Measurements from ENCODE around the gene MAGEB3. TPM values are rescaled to one million over a fixed set of nuclear protein-coding genes. Genes with fewer than 3 reads are reported as not detected.

Gene MAGEB3
- total RNA-seq, 1 experiment from 2014 or later, result not detected

DNA sequence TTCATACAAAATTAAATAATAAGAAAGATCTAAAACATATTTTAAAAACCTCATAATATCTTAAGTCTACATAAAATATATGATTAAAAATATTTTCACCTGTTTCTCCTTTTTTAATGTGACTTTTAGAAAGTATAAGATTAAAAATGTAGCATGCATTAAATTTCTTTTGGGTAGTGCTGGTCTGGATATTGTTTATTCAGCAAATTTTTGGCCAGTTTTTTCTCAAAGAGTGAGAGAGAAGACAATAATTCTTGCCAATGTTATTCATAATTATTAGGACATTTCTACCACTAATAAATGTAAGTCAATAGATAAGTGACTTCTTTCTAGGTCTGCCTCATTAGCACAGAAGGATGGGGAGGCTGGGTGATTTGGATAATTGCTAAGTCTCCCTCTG is 30.6 kb downstream of the MAGEB3 start:
- no peaks in the 10 kb centered on the region for H3K4me1 ChIP-seq (ENCODE audit: control insufficient read depth in 1 of 2, insufficient read depth in 2 of 2, low read length in 2 of 2)
- BruUV-seq (replicated peaks), result no TSS peak

More for the DNA sequence above, 30.6 kb downstream of the MAGEB3 start:
- Histone ChIP-seq H3K9me3 (ENCODE audit: control insufficient read depth in 1 of 2, insufficient read depth in 1 of 2, low read depth in 1 of 2, low read length in 2 of 2) (no peaks in the 10 kb centered on the region), H3K36me3 (ENCODE audit: control insufficient read depth in 1 of 2, insufficient read depth in 2 of 2, low read length in 2 of 2) (no peaks in the 10 kb centered on the region), H3K4me2 (ENCODE audit: low read length) (no peak overlapping the region), H3K79me2 (ENCODE audit: insufficient read depth, low read length) (no peaks in the 10 kb centered on the region), H3K27ac (ENCODE audit: low read depth, low read length) (no peak overlapping the region), H2AFZ (ENCODE audit: low read depth, low read length, poor library complexity, severe bottlenecking) (no peak overlapping the region), H3K9me2 (ENCODE audit: insufficient read depth) (no peaks in the 10 kb centered on the region), H3K9ac (ENCODE audit: low read length) (no peak overlapping the region), H3K4me3 (replicated peaks in 1 of 2; ENCODE audit: low read depth in 1 of 2, low read length in 2 of 2) (no peak overlapping the region), H3K27me3 (ENCODE audit: insufficient read depth, low read length) (no peaks in the 10 kb centered on the region), H4K20me1 (ENCODE audit: insufficient read depth) (no peaks in the 10 kb centered on the region)
- POLR2A ChIA-PET, result no interaction called here
- RAD21 ChIA-PET (ENCODE audit: low non-redundant PET in 1 of 2, low total read pairs in 2 of 2, uncharacterized antibody in 2 of 2, unreplicated experiment in 2 of 2), result no interaction called here
- intact Hi-C loops (cut with micrococcal nuclease), result no loop called here
- CTCF ChIA-PET, result no interaction called here
- DNase-seq (ENCODE audit: low read depth, low spot score) (no peak), ATAC-seq (no peak)
- TF ChIP-seq, protein P1, sequence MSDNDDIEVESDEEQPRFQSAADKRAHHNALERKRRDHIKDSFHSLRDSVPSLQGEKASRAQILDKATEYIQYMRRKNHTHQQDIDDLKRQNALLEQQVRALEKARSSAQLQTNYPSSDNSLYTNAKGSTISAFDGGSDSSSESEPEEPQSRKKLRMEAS (IDR thresholded peaks at IDR 0.05), result no peak
- TF ChIP-seq FOSL1 (IDR thresholded peaks at IDR 0.05; ENCODE audit: low read depth), result no peak
- TF ChIP-seq, protein P2, sequence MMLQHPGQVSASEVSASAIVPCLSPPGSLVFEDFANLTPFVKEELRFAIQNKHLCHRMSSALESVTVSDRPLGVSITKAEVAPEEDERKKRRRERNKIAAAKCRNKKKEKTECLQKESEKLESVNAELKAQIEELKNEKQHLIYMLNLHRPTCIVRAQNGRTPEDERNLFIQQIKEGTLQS (IDR thresholded peaks at IDR 0.05), result no peak
- TF ChIP-seq, protein P3, sequence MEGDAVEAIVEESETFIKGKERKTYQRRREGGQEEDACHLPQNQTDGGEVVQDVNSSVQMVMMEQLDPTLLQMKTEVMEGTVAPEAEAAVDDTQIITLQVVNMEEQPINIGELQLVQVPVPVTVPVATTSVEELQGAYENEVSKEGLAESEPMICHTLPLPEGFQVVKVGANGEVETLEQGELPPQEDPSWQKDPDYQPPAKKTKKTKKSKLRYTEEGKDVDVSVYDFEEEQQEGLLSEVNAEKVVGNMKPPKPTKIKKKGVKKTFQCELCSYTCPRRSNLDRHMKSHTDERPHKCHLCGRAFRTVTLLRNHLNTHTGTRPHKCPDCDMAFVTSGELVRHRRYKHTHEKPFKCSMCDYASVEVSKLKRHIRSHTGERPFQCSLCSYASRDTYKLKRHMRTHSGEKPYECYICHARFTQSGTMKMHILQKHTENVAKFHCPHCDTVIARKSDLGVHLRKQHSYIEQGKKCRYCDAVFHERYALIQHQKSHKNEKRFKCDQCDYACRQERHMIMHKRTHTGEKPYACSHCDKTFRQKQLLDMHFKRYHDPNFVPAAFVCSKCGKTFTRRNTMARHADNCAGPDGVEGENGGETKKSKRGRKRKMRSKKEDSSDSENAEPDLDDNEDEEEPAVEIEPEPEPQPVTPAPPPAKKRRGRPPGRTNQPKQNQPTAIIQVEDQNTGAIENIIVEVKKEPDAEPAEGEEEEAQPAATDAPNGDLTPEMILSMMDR (IDR thresholded peaks at IDR 0.05 in 2 of 3, conservative IDR thresholded peaks at IDR 0.05 in 1 of 3; ENCODE audit: borderline replicate concordance in 1 of 3, insufficient read depth in 1 of 3, low read depth in 2 of 3, low read length in 2 of 3), result no peak
- no peak for TF ChIP-seq EGR1 (IDR thresholded peaks at IDR 0.05; ENCODE audit: low read depth)
- TF ChIP-seq, protein P4, sequence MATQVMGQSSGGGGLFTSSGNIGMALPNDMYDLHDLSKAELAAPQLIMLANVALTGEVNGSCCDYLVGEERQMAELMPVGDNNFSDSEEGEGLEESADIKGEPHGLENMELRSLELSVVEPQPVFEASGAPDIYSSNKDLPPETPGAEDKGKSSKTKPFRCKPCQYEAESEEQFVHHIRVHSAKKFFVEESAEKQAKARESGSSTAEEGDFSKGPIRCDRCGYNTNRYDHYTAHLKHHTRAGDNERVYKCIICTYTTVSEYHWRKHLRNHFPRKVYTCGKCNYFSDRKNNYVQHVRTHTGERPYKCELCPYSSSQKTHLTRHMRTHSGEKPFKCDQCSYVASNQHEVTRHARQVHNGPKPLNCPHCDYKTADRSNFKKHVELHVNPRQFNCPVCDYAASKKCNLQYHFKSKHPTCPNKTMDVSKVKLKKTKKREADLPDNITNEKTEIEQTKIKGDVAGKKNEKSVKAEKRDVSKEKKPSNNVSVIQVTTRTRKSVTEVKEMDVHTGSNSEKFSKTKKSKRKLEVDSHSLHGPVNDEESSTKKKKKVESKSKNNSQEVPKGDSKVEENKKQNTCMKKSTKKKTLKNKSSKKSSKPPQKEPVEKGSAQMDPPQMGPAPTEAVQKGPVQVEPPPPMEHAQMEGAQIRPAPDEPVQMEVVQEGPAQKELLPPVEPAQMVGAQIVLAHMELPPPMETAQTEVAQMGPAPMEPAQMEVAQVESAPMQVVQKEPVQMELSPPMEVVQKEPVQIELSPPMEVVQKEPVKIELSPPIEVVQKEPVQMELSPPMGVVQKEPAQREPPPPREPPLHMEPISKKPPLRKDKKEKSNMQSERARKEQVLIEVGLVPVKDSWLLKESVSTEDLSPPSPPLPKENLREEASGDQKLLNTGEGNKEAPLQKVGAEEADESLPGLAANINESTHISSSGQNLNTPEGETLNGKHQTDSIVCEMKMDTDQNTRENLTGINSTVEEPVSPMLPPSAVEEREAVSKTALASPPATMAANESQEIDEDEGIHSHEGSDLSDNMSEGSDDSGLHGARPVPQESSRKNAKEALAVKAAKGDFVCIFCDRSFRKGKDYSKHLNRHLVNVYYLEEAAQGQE (IDR thresholded peaks at IDR 0.05; ENCODE audit: low read depth), result no peak
- TF ChIP-seq SP1 (IDR thresholded peaks at IDR 0.05; ENCODE audit: low read depth), result no peak
- no peak for TF ChIP-seq CBX3 (IDR thresholded peaks at IDR 0.05; ENCODE audit: low read depth)
- no peak for TF ChIP-seq ELF1 (IDR thresholded peaks at IDR 0.05; ENCODE audit: borderline replicate concordance, low read depth)
- TF ChIP-seq SRF (IDR thresholded peaks at IDR 0.05; ENCODE audit: low read depth), result no peak
- TF ChIP-seq YY1 (IDR thresholded peaks at IDR 0.05; ENCODE audit: extremely low read depth, insufficient replicate concordance, low read depth, low read length), result no peak
- TF ChIP-seq POLR2A (IDR thresholded peaks at IDR 0.05; ENCODE audit: borderline replicate concordance, extremely low read depth, insufficient read depth, insufficient read length), result no peak
- TF ChIP-seq POLR2AphosphoS5 (IDR thresholded peaks at IDR 0.05; ENCODE audit: low read depth, low read length), result no peak
- TF ChIP-seq, protein P5, sequence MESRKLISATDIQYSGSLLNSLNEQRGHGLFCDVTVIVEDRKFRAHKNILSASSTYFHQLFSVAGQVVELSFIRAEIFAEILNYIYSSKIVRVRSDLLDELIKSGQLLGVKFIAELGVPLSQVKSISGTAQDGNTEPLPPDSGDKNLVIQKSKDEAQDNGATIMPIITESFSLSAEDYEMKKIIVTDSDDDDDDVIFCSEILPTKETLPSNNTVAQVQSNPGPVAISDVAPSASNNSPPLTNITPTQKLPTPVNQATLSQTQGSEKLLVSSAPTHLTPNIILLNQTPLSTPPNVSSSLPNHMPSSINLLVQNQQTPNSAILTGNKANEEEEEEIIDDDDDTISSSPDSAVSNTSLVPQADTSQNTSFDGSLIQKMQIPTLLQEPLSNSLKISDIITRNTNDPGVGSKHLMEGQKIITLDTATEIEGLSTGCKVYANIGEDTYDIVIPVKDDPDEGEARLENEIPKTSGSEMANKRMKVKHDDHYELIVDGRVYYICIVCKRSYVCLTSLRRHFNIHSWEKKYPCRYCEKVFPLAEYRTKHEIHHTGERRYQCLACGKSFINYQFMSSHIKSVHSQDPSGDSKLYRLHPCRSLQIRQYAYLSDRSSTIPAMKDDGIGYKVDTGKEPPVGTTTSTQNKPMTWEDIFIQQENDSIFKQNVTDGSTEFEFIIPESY (IDR thresholded peaks at IDR 0.05; ENCODE audit: extremely low read depth, insufficient replicate concordance, low read length), result no peak
- TF ChIP-seq RAD21 (IDR thresholded peaks at IDR 0.05; ENCODE audit: low read depth), result no peak
- no peak for TF ChIP-seq JUND (IDR thresholded peaks at IDR 0.05)
- no peak for TF ChIP-seq ZFX (IDR thresholded peaks at IDR 0.05)
- no peak for TF ChIP-seq CEBPB (IDR thresholded peaks at IDR 0.05; ENCODE audit: low read depth)
- no peak for TF ChIP-seq EZH2 (IDR thresholded peaks at IDR 0.05)
